Left lobe of liver (tissue), 2 donors: ENCODE results near the gene TMEM120A. TPM values are rescaled to one million over a fixed set of nuclear protein-coding genes. Genes with fewer than 3 reads are reported as not detected.

ENCODE experiments used
- ATAC-seq: fragments of 200-7000 bp; cut with Tn5 transposase; one replicate; pipeline ENCODE4 v1.9.1; 2020; ENCODE audit warnings: mild to moderate bottlenecking, moderate library complexity
- DNase-seq: peaks from one replicate; pipeline ENCODE4 v3.0.0-alpha.2; 2020; ENCODE audit warnings: low spot score
- total RNA-seq: library from RNA; stranded (reverse); gene quantifications from one replicate; pipeline ENCODE4 v1.2.1, GENCODE V29; 2021
- donor health status: DM: no; HTN: no; CAD: no; lungs with moderate emphysema.
- donor health status: DM: no; HTN: yes; CAD: no.

TMEM120A gene
- total RNA-seq, 1 donor from 2014 or later, result 79.6 TPM

DNA sequence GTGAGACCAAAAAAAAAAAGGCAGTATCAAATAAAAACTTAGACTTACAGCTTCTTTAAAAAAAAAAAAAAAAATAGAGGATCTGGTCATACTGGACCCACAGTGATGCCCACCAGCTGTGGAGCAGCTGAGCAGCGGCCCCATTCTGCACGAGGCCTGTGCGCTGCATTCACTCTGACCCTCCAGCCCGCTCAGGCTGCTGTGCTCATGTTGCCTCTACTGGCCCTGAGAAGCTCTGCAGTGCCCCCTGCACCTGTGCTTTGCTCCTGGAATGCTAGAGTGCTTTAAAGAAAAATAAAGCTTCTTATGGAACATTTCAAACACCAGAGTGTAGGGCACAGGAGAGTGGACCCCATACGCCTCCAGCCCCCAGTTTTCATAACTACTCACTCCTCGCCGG is 33.2 kb downstream of the TMEM120A start:
- DNase-seq, result no peak

DNA sequence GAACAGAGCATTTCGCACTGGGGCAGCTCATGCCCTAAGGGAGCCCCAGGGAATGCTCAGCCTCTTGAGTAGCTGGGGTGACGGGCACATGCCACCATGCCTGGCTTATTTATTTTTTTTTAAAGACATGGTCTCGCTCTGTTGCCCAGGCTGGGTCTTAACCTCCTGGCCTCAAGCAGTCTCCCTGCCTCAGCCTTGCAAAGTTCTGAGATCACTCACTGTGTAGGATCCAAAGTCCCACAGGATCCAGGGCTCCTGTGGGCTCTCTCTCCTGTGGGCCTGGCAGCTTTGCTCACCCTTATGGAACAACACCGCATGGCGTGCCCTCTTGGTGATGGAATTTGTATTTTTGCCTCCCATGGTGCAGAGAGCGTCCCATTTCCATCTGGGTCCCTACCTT is 34.0 kb downstream of the TMEM120A start:
- DNase-seq (no peak), ATAC-seq (no peak)

More for the DNA sequence above, 33.2 kb downstream of the TMEM120A start:
- ATAC-seq, result no peak

DNA sequence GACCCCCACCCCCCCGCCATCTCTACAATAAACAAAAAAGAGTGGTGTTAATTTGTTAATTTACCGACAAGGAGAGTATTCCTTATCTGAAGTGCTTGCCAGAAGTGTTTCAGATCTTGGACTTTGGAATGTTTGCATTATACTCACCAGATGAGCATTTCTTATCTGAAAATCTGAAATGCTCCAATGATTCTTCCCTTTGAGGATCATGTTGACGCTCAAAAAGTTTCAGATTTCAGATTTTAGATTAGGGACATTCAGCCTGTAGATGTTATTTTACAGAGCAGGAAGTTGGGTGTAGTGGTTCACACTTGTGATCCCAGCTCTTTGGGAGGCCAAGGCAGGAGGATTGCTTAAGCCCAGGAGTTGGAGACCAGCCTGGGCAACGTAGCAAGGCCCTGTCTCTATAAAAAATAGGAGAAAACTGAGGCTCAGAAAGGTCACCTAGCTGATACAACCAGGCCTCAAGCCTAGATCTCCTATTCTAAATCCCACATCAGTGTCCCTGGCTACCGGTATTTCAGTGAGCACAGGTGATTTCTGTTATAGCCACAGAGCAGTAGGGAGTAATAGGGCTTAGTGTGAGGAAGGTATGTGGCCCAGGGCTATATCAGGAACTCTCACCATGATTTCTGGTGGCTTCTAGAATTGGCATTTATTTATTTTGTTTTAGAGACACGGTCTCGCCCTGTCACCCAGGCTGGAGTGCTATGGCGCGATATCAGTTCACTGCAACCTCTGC is 35.4 kb downstream of the TMEM120A start:
- DNase-seq, result no peak
- ATAC-seq, result no peak

DNA sequence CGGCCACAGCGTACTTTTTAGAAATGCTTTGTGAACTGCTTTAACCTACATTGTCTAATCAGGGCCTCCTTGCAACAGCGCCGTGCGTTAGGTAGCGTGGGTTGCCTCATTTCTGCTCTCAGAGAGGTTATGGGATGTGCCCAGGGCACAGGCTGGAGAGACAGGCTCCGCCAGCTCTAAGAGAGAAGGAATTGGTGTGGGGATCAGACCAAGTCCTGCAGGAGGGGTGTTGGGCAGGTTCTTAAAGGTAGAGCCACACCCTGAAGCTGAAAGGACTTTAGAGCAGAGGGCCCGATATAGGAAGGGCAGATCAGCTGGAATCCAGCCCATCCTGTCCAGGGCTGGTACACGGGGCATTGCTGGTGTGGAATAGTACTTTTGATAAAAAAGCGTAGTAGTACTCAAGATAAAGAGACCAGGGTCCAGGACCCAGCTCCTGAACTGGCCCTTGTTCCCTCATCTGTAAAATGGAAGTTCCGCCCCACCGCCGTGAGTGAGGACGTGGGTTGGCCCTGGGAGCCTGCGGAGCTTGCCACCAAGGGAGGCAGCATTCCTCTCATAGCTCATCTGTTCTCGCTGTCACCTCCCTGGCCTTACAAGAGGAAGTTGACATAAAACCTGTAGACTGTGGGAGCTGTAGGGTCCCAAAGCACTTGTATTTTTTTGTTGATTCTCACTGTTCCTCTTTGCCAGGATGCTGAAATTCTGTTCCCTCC is 37.2 kb downstream of the TMEM120A start:
- DNase-seq (no peak), ATAC-seq (peak; percentile 9)

DNA sequence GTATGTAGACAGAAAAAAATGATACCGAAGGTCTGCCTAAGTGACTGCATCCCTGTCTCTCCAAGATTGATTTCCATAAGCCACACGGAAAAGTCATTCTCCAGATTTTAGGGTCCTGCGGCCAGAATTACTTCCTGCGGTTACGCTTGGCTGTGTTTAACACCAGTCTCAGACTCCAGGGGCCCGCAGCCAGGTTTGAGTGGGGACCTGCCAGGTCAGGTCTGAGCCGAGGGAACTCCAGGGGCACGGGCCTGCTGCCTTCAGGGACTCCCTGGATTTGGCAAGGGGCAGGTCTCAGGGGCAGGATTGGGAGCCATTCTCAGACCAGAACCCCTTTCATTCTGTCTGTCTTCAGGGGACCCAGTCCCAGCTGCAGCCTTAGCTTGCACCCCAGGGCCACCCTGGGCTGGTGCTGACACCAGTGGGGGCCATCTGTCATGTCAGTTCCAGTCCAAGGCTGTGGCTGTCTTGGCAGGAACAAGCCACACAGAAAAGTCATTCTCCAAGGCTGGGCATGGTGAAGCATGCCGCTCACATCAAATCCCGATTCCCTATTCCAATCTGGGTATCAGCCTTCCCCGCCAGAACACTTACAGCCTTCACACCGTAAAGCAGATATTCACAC is 39.0 kb downstream of the TMEM120A start:
- no peak for DNase-seq
- ATAC-seq, result peak; percentile 1

DNA sequence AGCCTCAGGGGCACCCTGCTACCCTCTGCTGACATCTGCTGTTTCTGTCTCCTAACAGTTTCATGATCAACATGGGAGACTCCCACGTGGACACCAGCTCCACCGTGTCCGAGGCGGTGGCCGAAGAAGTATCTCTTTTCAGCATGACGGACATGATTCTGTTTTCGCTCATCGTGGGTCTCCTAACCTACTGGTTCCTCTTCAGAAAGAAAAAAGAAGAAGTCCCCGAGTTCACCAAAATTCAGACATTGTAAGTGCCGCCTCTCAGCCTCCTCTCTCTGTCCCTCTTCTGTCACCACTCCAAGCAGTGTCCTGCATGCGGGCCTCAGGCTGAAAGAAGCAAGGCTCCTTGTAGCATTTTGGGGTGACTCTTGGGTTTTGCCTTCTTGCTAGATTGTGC is 40.5 kb downstream of the TMEM120A start:
- ATAC-seq (peak; percentile 2), DNase-seq (no peak)

DNA sequence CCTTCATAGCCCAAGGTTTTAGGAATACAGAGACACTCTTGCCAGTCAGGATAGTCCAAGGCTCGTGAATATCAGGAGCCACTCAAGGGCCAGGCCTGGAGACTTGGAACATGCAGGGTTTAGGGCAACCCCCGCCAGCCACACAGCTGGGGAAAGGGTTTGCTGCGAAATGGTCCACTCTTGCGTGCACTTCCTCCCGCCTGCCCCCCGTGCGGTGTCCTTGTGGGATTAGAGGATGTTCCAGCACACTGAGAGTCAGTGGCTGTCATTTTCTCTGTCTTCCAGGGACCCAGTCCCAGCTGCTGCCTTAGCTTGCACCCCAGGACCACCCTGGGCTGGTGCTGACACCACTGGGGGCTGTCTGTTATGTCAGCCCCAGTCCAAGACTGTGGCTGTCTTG is 41.0 kb downstream of the TMEM120A start:
- DNase-seq, result no peak
- no peak for ATAC-seq

DNA sequence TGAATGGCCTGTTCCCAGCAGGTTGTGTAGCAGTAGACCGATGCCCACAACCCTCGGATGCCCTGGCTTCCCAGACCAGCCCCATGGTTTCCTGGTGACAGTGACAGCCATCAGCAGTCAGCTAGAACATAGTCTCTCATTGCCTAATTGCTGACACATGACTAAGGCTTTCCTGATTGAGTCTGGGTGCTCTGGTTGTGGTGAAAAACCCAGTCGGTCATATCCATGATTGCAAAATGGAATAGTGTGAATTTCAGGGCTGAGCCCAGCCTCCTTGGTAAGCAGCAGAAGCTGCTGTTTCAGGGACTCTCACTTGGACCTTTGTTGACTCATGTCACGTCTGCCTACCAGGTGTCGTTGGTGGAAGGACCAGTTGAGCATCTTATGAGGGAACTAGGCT is 42.9 kb downstream of the TMEM120A start:
- DNase-seq (no peak), ATAC-seq (peak; percentile 37)

DNA sequence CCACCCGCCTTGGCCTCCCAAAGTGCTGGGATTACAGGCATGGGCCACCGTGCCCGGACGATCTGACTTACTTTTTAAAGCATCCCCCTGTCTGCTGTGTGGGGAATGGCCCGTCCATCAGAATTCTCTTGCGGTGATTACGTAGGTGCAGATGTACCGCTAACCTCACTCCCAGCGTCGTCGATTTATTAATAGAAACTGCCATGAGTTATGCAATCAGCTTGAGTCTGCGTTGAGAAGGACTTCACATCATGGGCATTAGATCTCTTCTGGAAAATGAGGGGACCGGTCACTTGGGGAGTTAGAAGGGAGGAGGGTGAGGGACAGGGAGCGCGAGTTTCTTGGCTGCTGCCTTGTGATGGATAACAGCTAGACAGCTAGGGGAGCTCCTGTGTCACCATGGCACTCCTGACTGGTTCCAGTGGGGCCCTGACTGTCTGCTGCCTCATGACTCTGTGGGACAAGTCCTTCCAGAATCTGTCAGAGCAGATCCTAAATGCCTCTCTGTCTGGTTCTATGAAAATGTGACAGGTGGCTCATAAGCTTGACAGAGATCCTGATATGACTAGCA is 44.2 kb downstream of the TMEM120A start:
- ATAC-seq (no peak), DNase-seq (no peak)

DNA sequence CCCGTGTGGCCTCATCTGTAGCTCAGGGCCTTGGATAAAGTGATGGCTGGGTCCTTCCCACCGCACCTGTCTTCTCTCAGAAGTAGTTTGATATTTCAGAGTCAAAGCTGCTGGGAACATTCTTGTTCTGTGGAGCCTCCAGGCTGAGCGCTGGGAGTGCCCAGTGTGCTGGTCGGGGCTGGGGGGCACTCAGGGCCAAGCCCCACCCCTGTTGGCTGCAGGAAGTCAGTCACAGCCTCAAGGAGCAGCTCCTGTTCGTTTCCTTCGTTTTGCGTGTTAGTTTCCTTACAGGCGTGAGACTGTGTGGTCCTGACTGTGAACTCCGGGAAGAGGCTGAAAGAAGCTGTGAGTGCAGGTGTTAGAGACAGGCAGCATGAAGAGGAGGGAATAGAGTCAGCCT is 46.2 kb downstream of the TMEM120A start:
- ATAC-seq (no peak), DNase-seq (no peak)

DNA sequence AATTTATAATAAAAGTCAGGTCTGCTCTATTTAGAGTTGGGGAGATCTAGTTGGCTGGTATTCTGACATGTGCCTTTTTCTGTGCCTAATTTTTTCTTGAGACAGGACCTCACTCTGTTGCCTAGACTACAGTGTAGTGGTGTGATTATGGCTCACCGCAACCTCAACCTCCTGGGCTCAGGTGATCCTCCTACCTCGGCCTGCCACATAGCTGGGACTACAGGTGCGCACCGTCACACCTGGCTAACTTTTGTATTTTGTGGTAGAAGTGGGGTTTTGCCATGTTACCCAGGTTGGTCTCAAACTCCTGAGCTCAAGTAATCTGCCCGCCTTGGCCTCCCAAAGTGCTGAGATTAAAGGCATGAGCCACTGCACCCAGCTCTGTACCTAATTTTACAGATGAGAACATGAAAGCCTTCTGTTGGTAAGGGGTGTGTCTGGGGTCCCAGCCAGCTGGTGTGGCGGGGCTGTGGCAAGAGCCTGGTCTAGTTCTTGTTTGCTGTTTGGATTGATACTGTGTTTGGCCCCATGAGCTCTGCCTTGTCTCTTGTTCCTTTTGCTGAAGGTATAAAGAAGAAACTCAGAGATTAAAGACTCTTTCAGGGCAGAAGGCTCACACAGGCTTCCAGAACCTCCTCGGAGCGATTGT is 48.1 kb downstream of the TMEM120A start:
- peak; percentile 43 for ATAC-seq

DNA sequence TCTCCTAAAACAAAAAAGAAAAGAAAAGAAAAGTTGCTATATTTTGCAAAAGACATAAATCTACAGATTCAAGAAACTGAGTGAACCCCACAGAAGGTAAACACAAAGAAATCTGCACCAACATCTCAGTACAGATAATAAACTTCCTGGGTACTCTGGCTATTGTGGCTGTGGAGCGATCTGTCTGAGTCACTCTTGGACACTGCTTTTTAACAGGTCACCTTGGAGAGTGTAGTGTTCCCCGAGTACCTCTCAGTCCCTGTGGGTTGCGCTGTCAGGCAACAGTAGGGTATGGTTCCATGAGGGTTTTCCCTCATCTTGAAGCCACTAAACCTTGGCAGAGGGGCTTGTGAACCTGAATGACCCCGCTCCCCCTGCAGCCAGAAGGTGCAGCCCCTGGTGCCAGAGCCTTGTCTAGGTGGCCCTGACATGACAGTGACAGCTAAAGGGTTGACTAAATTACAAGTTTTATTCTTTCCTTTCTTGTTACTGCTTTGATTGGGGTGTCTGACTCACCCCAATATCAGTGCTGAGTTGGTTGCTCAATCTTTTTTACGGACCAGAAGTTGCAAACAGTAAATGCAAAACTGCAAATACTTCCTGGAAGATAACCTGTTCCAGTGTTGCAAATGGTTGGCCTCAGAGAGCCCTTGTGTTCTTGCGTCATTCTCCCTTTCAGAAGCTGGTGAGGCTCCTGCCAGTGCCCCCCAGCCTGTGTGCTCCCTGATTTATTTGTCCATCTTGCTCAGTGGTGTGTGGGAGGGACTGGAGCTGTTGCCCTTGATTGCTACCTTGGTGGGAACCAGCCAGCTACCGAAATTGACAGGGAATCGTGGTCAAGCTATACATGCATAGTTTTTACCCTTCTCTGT is 48.9 kb downstream of the TMEM120A start:
- DNase-seq (peak; percentile 78), ATAC-seq (peak; percentile 67)

More for the DNA sequence above, 48.1 kb downstream of the TMEM120A start:
- no peak for DNase-seq

DNA sequence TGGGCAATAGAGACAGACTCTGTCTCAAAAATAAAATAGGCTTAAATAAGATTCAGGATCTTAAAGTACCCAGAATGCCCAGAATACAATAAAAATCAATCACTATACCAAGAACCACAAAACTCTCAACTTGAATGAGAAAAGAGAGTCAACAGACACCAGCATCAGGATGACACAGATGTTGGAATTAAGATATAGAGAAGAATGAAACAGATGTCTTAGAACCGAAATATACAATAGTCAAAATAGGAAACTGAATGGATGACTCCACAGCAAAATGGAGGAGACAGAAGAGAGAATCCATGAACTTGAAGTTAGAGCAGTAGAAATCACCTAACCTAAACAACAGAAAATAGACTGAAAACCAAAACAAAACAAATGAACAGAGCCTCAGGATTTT is 49.9 kb downstream of the TMEM120A start:
- no peak for DNase-seq
- no peak for ATAC-seq

DNA sequence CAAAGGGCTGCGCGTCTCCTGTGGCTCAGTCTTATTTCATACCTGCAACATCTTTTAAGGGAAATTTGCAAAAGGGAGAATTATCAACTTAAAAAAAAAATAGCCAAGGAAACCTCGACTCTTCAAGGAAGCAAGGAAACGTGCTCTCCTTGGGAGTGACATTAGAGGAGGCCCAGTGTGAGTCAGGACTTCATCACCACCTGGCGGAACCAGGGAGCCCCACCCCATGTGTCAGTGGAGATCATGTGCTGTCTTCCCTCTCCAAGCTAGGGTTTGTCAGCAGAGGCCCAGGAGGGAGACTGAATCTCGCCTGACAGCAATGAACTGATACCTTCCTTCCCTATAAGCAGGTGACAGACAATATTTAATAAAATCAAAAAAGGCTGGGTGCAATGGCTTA is 50.5 kb downstream of the TMEM120A start:
- ATAC-seq, result no peak
- no peak for DNase-seq

DNA sequence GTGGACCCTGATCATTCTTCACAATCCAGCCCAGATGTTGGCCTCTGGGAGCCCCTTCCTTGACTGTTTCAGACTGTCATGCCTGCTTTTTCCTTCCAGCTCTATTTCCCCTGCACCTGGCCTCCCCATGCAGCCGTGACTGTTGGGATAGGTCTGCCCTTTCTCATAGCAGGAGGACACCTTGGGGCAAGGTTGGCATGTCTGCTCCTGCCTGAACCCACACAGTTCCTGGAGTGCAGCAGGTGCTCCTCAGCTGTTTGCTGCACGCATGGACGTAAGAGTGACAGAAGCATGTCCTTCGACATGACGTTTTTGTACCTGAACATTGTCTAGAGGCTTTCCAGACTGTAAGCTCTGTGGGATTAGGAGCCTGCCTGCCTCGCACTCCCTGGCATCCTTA is 55.5 kb downstream of the TMEM120A start:
- DNase-seq (no peak), ATAC-seq (peak; percentile 6)

DNA sequence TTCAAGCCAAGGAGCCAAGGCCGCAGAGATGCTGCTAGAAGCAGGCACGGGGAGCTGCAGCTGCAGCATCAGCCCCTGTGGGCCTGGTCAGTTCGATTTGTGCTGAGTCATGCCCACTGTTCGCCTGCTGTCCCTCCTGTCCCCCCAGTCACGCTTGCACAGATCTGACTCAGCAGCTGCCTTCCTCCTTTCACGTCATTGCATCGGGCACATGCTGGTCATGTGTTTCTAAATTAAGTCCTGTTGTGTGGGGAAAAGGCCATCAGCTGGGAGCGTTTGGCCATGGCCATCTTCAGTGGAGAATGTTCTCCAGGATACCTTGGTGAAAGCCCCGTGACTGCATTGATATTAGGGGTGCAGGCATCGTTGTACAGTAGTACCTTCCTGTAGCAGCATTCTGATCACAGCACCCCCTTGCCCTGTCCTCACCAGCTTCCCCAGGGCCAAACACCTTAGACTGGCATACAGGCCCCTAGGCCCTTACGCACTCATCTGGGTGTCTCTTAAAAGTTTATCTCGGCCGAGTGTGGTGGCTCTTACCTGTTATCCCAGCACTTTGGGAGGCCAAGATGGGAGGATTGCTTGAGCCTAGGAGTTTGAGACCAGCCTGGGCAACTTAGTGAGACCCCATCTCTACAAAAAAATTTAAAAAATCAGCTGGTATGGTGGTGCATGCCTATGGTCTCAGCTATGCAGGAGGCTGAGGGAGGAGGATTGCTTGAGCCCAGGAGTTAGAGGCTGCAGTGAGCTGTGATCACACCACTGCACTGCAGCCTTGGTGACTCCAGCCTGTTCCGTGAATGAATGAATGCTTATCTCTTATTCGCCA is 56.2 kb downstream of the TMEM120A start:
- no peak for DNase-seq
- peak; percentile 46 for ATAC-seq
